ENCODE measurements around the gene RASSF7. TPM values are rescaled to one million over a fixed set of nuclear protein-coding genes. Genes with fewer than 3 reads are reported as not detected.
A peak's percentile ranks its signal among the peaks of the same experiment; 100 is the strongest.
"Not testable (repeated sequence)": the region's sequence is repeated elsewhere in the genome, so short reads cannot be mapped to it uniquely, and the experiment has no call there.

Gene RASSF7
- total and polyA plus RNA-seq, 9 donors = 4.7 to 163 (median 9.4) TPM; not detected in 1

GRCh38 chr11:571802-572185, 11.0 kb downstream of the RASSF7 start:
- TF ChIP-seq POLR2A (IDR thresholded peaks at IDR 0.05) (no peak), EP300 (IDR thresholded peaks at IDR 0.05) (no peak), CTCF (IDR thresholded peaks at IDR 0.05) (no peak)
- no peaks in the 10 kb centered on the region for H3K9me3 ChIP-seq
- H3K4me3 ChIP-seq = no peak overlapping the region
- no peaks in the 10 kb centered on the region for H3K27me3 ChIP-seq
- 53 to 65% (median 58%) methylated on average over 8 of the region's 8 CpGs for WGBS, 3 donors
- H3K27ac ChIP-seq = no peak overlapping the region
- H3K36me3 ChIP-seq = no peaks in the 10 kb centered on the region
- peaks cover 7% of the 10 kb centered on the region for H3K4me1 ChIP-seq (ENCODE audit: insufficient read depth)
- peak in 1 of 5 donors; percentile 25 for DNase-seq
- intact Hi-C loops (cut with DNase I) = no loop called here

- Histone ChIP-seq H3K4me1 (ENCODE audit: insufficient read depth) (peaks cover 15% of the 10 kb centered on the region), H3K9me3 (no peaks in the 10 kb centered on the region), H3K4me3 (no peak overlapping the region), H3K36me3 (no peaks in the 10 kb centered on the region), H3K27ac (no peak overlapping the region), H3K27me3 (no peaks in the 10 kb centered on the region)
- DNase-seq = peak in 1 of 5 donors; percentile 42
- intact Hi-C loops (cut with DNase I) = no loop called here
- TF ChIP-seq CTCF (IDR thresholded peaks at IDR 0.05) (no peak), POLR2A (IDR thresholded peaks at IDR 0.05) (no peak), EP300 (IDR thresholded peaks at IDR 0.05) (no peak)
- WGBS, 3 donors = 66 to 73% (median 71%) methylated on average over 15 to 16 of the region's 16 CpGs
Measured at GRCh38 chr11:573146-573759, 12.5 kb downstream of the RASSF7 start.

- H3K27me3 ChIP-seq; H3K27ac ChIP-seq; H3K36me3 ChIP-seq; H3K9me3 ChIP-seq; intact Hi-C loops (cut with DNase I): not testable (repeated sequence)
- peak in 2 of 5 donors; percentile 54 to 68 for DNase-seq
- H3K4me1 ChIP-seq (ENCODE audit: insufficient read depth) = peaks cover 19% of the 10 kb centered on the region
- 20 to 32% (median 23%) methylated on average over 14 of the region's 14 CpGs for WGBS, 3 donors
- H3K4me3 ChIP-seq = peak overlapping the region; percentile 9
Measured at GRCh38 chr11:574031-574570, 13.3 kb downstream of the RASSF7 start.

- Histone ChIP-seq H3K27ac (no peak overlapping the region), H3K4me1 (ENCODE audit: insufficient read depth) (peaks cover 19% of the 10 kb centered on the region), H3K9me3 (no peaks in the 10 kb centered on the region), H3K4me3 (peak overlapping the region; percentile 73), H3K36me3 (no peaks in the 10 kb centered on the region), H3K27me3 (no peaks in the 10 kb centered on the region)
- 16 to 18% (median 17%) methylated on average over 25 of the region's 25 CpGs for WGBS, 3 donors
- intact Hi-C loops (cut with DNase I) = no loop called here
- TF ChIP-seq CTCF (IDR thresholded peaks at IDR 0.05) = no peak
- TF ChIP-seq POLR2A (IDR thresholded peaks at IDR 0.05) = no peak
- TF ChIP-seq EP300 (IDR thresholded peaks at IDR 0.05) = no peak
- peak in 2 of 5 donors; percentile 54 to 60 for DNase-seq
Measured at GRCh38 chr11:574632-575312, 14.0 kb downstream of the RASSF7 start.
